GM10248 (cell line): ENCODE results near the gene TNFRSF13B.
A peak's percentile ranks its signal among the peaks of the same experiment; 100 is the strongest.
"Not testable (repeated sequence)": the region's sequence is repeated elsewhere in the genome, so short reads cannot be mapped to it uniquely, and the experiment has no call there.

Experiments used
- CTCF ChIA-PET: fragments of 300-600 bp; sonication (Branson Sonifier 250); formaldehyde crosslinking; extraction: SDS; loops from one replicate; lab custom pipeline; 2021; ENCODE audit warnings: antibody characterized with exemption; lab: Yijun Ruan, JAX
- POLR2A ChIA-PET: fragments of 350-650 bp; sonication (Branson Sonifier 250); formaldehyde crosslinking; extraction: SDS; loops from one replicate; lab custom pipeline; 2020; ENCODE audit warnings: antibody characterized with exemption; lab: Yijun Ruan, JAX
- DNase-seq: peaks from one replicate; pipeline ENCODE4 v3.0.0; 2012; ENCODE audit errors: extremely low spot score
- CTCF ChIP-seq: IDR thresholded peaks from 2 replicates; pipeline ENCODE4 v1.5.1; 2012; ENCODE audit warnings: mild to moderate bottlenecking, low read depth; ENCODE audit errors: extremely low read depth, missing control alignments, control extremely low read depth

The TNFRSF13B gene

GRCh38 chr17:16924696-16925440 lies 47.0 kb downstream of the TNFRSF13B start:
- TF ChIP-seq CTCF = no peak
- ChIA-PET CTCF (interaction anchor here (1.3 kb wide), 1 partner anchor 9 kb away, joined by 3 read pairs; no protein-coding TSS in a partner anchor), POLR2A (no interaction called here)
- DNase-seq = peak; percentile 13

- CTCF ChIA-PET = interaction anchor here (1.3 kb wide), 1 partner anchor 8 kb away, joined by 3 read pairs; no protein-coding TSS in a partner anchor
- no peak for TF ChIP-seq CTCF
- POLR2A ChIA-PET = no interaction called here
- DNase-seq = peak; percentile 16
Observed at GRCh38 chr17:16923904-16924695, 47.8 kb downstream of the TNFRSF13B start.

GRCh38 chr17:16923097-16923903 lies 48.6 kb downstream of the TNFRSF13B start:
- no peak for TF ChIP-seq CTCF
- DNase-seq = peak; percentile 16
- ChIA-PET CTCF (interaction anchor here (1.3 kb wide), 1 partner anchor 7 kb away, joined by 3 read pairs; no protein-coding TSS in a partner anchor), POLR2A (no interaction called here)

- peak; percentile 36 for TF ChIP-seq CTCF
- POLR2A ChIA-PET = no interaction called here
- peak; percentile 30 for DNase-seq
Observed at GRCh38 chr17:16922386-16923096, 49.4 kb downstream of the TNFRSF13B start.

GRCh38 chr17:16921451-16921850 lies 50.5 kb downstream of the TNFRSF13B start:
- CTCF ChIA-PET = interaction anchor here (1.1 to 1.5 kb wide), 2 partner anchors 69 to 71 kb away, joined by 3 to 5 read pairs; no protein-coding TSS in a partner anchor

More at GRCh38 chr17:16922386-16923096, 49.4 kb downstream of the TNFRSF13B start:
- CTCF ChIA-PET = interaction anchor here (1.1 kb wide), 1 partner anchor 68 kb away, joined by 3 read pairs; no protein-coding TSS in a partner anchor

GRCh38 chr17:16920628-16921020 lies 51.3 kb downstream of the TNFRSF13B start:
- no peak for TF ChIP-seq CTCF
- ChIA-PET CTCF (interaction anchor here (1.5 kb wide), 1 partner anchor 71 kb away, joined by 5 read pairs; no protein-coding TSS in a partner anchor), POLR2A (no interaction called here)

More at GRCh38 chr17:16921451-16921850, 50.5 kb downstream of the TNFRSF13B start:
- DNase-seq, POLR2A ChIA-PET: not testable (repeated sequence)

More at GRCh38 chr17:16920628-16921020, 51.3 kb downstream of the TNFRSF13B start:
- DNase-seq = no peak
